ENCODE data around the gene TDRD1. TPM values are rescaled to one million over a fixed set of nuclear protein-coding genes. Genes with fewer than 3 reads are reported as not detected.

The TDRD1 gene
- total and polyA plus RNA-seq, 9 of the 15 experiments (the other 6 are each of a cell fraction or from before 2014, with no cell fraction given), result not detected

GRCh38 chr10:114173921-114174694 lies 5.0 kb upstream of the TDRD1 start, which contains the start of gene CCDC186 (continued):
- TF ChIP-seq ARID4B (CRISPR knock-in tag; IDR thresholded peaks at IDR 0.05) (peak; percentile 57; the same call in 1 of the 2 replicates), ZNF41 (CRISPR knock-in tag; conservative IDR thresholded peaks at IDR 0.05) (no peak), PHF8 (IDR thresholded peaks at IDR 0.05; ENCODE audit: borderline replicate concordance, low read length) (peak; percentile 86; the same call in 1 of the 2 replicates), TEAD1 (CRISPR knock-in tag; IDR thresholded peaks at IDR 0.05) (no peak), ZKSCAN3 (CRISPR knock-in tag; IDR thresholded peaks at IDR 0.05) (no peak), ZFX (CRISPR knock-in tag; IDR thresholded peaks at IDR 0.05) (peak; percentile 49; the same call in 1 of the 2 replicates), TAF9B (IDR thresholded peaks at IDR 0.05; ENCODE audit: partially characterized antibody) (peak; percentile 75), PTTG1 (tag; IDR thresholded peaks at IDR 0.05; ENCODE audit: low read depth) (no peak), XRCC3 (IDR thresholded peaks at IDR 0.05) (no peak), HMGN3 (IDR thresholded peaks at IDR 0.05; ENCODE audit: borderline replicate concordance, extremely low read depth, insufficient read length, low read depth, low read length) (no peak), L3MBTL2 (IDR thresholded peaks at IDR 0.05) (0 out of 2 replicates have a peak, but pooled peaks have one; percentile 20), KHSRP (IDR thresholded peaks at IDR 0.05) (no peak), MYC (IDR thresholded peaks at IDR 0.05; ENCODE audit: low read depth, low read length) (no peak; the same call in 1 of the 2 replicates), MYC (CRISPR knock-in tag; IDR thresholded peaks at IDR 0.05; ENCODE audit: borderline replicate concordance, low read depth) (no peak), LCOR (CRISPR knock-in tag; IDR thresholded peaks at IDR 0.05) (peak; percentile 67; the same call in 1 of the 2 replicates), RFX7 (CRISPR knock-in tag; IDR thresholded peaks at IDR 0.05) (no peak), NR2C2 (CRISPR knock-in tag; IDR thresholded peaks at IDR 0.05) (no peak), NR2C2 (tag; IDR thresholded peaks at IDR 0.05) (peak; percentile 52; the same call in 1 of the 2 replicates), CHD1 (IDR thresholded peaks at IDR 0.05; ENCODE audit: low read length) (peak; percentile 34), ZNF764 (CRISPR knock-in tag; IDR thresholded peaks at IDR 0.05; ENCODE audit: low read depth) (no peak), NFE2 (IDR thresholded peaks at IDR 0.05; ENCODE audit: low read depth) (peak; percentile 70), MXI1 (IDR thresholded peaks at IDR 0.05; ENCODE audit: low read depth, low read length) (no peak), TRIM24 (IDR thresholded peaks at IDR 0.05) (peak in 1 of 2 experiments; percentile 32; a peak in 1 of 4 replicates), DACH1 (IDR thresholded peaks at IDR 0.05; ENCODE audit: partially characterized antibody) (peak; percentile 64), NFRKB (IDR thresholded peaks at IDR 0.05; ENCODE audit: low read depth) (peak; percentile 75), BHLHE40 (IDR thresholded peaks at IDR 0.05; ENCODE audit: low read length) (no peak)
- TF ChIP-seq, protein P1, sequence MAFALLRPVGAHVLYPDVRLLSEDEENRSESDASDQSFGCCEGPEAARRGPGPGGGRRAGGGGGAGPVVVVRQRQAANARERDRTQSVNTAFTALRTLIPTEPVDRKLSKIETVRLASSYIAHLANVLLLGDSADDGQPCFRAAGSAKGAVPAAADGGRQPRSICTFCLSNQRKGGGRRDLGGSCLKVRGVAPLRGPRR (CRISPR knock-in tag; IDR thresholded peaks at IDR 0.05), result no peak
